Astrocyte of the spinal cord (primary cell): ENCODE results near the gene SEPTIN7.

Experiments
- DNase-seq: peaks from one replicate; pipeline ENCODE4 v3.0.0; 2011; ENCODE audit warnings: low read depth, low spot score
- H3K4me3 ChIP-seq: 2 replicates; pipeline ENCODE4 v1.5.1; 2011; ENCODE audit warnings: low read depth, mild to moderate bottlenecking, low read length, moderate library complexity
- CTCF ChIP-seq: IDR thresholded peaks from 2 replicates; pipeline ENCODE4 v1.5.1; 2012; ENCODE audit warnings: low read depth, mild to moderate bottlenecking, low read length, inconsistent platforms
- in situ Hi-C: cut with HindIII; loops from 2 replicates; pipeline ENCODE4 v1.10.0; 2017; ENCODE audit warnings: low sequenced_read_pairs

Gene SEPTIN7

GRCh38 chr7:35816514-35816913 is 15.7 kb downstream of the SEPTIN7 start:
- DNase-seq: no peak
- no peak for TF ChIP-seq CTCF
- in situ Hi-C loops: no loop called here
- no peak overlapping the region for H3K4me3 ChIP-seq

DNA sequence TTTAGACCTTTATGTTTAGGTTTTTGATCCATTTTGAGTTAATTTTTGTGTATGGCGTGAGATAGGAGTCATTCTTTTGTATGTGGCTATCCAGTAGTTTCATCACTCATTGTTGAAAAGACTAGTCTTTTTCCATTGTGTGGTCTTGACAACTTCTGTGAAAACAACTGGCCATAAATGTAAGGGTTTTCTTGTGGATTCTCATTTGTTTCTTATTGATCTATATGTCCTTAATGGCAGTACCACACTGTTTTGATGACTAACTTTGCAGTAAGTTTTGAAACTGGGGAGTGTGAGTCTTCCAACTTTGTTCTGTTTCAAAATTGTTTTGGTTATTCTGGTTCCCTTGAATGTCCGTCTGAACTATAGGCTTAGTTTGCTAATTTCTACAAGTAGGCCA is 16.3 kb downstream of the SEPTIN7 start:
- no peak for TF ChIP-seq CTCF
- in situ Hi-C loops: no loop called here
- no peak overlapping the region for H3K4me3 ChIP-seq
- DNase-seq: no peak

DNA sequence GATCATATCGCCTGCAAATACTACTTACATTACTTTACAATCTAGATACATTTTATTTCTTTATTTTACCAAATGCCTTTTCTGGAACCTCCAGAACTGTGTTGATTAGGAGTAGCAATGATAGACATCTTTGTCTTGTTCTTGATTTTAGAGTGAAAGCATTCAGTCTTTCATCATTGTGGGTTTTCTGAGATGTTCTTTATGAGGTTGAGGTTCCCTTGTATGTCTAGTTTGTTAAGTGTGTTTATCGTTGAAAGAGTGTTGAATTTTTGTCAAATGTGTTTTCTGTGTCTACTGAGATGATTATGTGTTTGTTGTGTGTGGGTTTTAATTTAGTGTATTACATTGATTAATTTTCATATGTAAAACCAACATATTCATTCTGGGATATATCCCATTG is 17.1 kb downstream of the SEPTIN7 start:
- H3K4me3 ChIP-seq: no peak overlapping the region
- in situ Hi-C loops: no loop called here
- no peak for DNase-seq
- TF ChIP-seq CTCF: no peak

- no peak for DNase-seq
- in situ Hi-C loops: no loop called here
- TF ChIP-seq CTCF: no peak
- no peak overlapping the region for H3K4me3 ChIP-seq
Observed at GRCh38 chr7:35818513-35818912, 17.7 kb downstream of the SEPTIN7 start.

- in situ Hi-C loops: no loop called here
- DNase-seq: no peak
- H3K4me3 ChIP-seq: no peak overlapping the region
- no peak for TF ChIP-seq CTCF
Observed at GRCh38 chr7:35819310-35819709, 18.5 kb downstream of the SEPTIN7 start.

DNA sequence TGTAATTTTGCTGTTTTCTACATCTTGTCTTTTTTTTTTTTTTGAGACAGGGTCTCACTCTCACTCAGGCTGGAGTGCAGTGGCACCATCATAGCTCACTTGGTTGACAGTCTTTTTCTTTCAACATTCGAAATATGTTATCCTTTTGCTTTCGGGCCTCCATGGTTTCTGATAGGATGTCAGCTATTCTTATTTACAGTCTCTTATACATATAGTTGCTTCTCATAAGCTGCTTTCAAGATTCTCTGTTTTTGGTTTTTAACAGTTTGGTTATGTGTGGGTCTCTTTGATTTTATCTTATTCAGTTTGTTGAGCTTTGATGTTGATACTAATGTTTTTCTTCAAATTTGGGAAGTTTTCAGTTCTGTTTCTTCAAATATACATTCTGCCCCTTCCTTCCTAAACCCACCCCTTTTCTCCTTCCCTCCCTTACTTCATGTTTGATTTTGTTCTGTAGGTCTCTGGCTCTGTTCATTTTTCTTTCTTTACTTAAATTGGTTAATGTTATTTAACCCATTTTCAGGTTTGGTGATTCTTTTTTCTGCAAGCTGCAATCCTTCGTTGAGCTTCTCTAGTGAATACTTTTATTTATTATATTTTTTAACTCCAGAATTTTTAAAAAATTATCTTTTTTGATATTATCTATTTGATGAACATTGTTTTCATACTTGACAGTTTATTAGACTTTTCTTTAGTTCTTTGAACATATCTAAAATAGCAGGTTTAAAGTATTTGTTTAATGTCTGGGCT is 19.3 kb downstream of the SEPTIN7 start:
- H3K4me3 ChIP-seq: no peak overlapping the region
- no peak for DNase-seq
- no peak for TF ChIP-seq CTCF
- in situ Hi-C loops: no loop called here
